KMS-11 (cell line): ENCODE data around the gene MRPL46.

Experiments
- H2AFZ ChIP-seq: fragments of 200-600 bp; sonication (generic); 2 replicates; pipeline ENCODE4 v1.6.1; 2016; ENCODE audit warnings: antibody characterized with exemption, mixed run types, low read depth
- H3K27ac ChIP-seq: fragments of 200-600 bp; sonication (generic); 2 replicates; pipeline ENCODE4 v1.6.1; 2016; ENCODE audit warnings: mild to moderate bottlenecking, mixed run types
- H3K27me3 ChIP-seq: fragments of 200-600 bp; sonication (generic); 2 replicates; pipeline ENCODE4 v1.6.1; 2017; ENCODE audit warnings: mild to moderate bottlenecking, low read depth, mixed run types, moderate library complexity; ENCODE audit not compliant: insufficient read depth
- H3K36me3 ChIP-seq: fragments of 200-600 bp; sonication (generic); 2 replicates; pipeline ENCODE4 v1.6.1; 2017; ENCODE audit warnings: mild to moderate bottlenecking, mixed run types; ENCODE audit not compliant: insufficient read depth
- H3K4me1 ChIP-seq: fragments of 200-600 bp; sonication (generic); 2 replicates; pipeline ENCODE4 v1.6.1; 2016; ENCODE audit warnings: mild to moderate bottlenecking, low read depth, mixed run types; ENCODE audit not compliant: poor library complexity, severe bottlenecking
- H3K4me2 ChIP-seq: fragments of 200-600 bp; sonication (generic); 2 replicates; pipeline ENCODE4 v1.7.0; 2016; ENCODE audit warnings: mild to moderate bottlenecking, mixed run types
- H3K4me3 ChIP-seq: fragments of 200-600 bp; sonication (generic); IDR thresholded peaks from 2 replicates; pipeline ENCODE4 v1.6.1; 2017; ENCODE audit warnings: low read depth, low read length, mixed read lengths; ENCODE audit not compliant: insufficient read depth
- H3K79me2 ChIP-seq: fragments of 200-600 bp; sonication (generic); 2 replicates; pipeline ENCODE4 v1.6.1; 2016; ENCODE audit warnings: low read depth, mixed run types; ENCODE audit not compliant: insufficient read depth
- H3K9ac ChIP-seq: fragments of 200-600 bp; sonication (generic); 2 replicates; pipeline ENCODE4 v1.6.1; 2016; ENCODE audit warnings: mild to moderate bottlenecking, mixed run types
- H4K20me1 ChIP-seq: fragments of 200-600 bp; sonication (generic); 2 replicates; pipeline ENCODE4 v1.6.1; 2016; ENCODE audit warnings: mild to moderate bottlenecking, mixed run types; ENCODE audit not compliant: insufficient read depth
- TF ChIP-seq, protein P1 (sequence below): fragments of 200-600 bp; sonication (generic); conservative IDR thresholded peaks from 2 replicates; pipeline ENCODE4 v1.6.1; 2017; ENCODE audit warnings: low read depth, mild to moderate bottlenecking, antibody characterized with exemption, low read length, moderate library complexity, mixed read lengths

MRPL46 gene

DNA sequence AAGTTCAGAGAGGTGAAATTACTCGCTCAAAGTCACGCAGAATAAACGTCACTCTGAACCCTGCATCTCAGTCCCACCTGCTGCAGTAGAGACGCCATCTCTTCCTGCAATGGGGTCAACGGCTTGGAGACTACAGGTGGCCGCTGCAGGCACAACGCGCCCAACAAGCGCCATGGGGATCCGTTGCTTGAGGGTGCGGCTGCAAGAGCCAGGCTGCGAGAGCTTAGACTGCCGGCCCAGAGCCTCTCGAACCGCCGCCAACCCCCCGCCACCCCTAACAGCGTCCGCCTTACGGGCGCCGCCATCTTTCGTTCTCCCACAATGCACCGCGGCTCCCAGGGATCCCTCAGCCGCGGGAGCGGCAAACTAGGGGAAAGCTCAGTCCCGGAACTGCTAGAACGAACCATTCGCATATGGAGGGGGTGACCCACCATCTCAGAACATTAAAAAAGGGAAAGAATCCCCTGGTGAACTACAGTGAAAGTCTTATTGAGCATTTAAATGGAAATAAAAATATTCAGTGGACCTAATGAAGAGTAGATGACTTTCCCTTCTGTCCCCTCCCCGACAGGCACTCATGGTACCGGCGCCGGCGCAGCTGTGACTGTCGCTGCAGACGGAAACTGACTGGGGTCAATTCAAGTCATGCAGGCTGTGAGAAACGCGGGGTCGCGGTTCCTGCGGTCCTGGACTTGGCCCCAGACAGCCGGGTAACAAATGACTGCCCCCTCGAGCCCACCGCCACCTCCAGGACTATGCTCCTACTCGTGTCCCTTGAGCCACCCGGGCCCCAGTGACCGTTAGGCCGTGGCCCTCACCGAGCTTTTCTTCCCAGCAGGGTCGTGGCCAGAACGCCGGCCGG is at the start of gene MRPL46, which contains the start of gene MRPS11:
Gene MRPL46 (minus strand): TSS at position 316 of the 862 bp plus-strand sequence. CDS start 11 bp downstream, at position 305.
Gene MRPS11 (plus strand): TSS at position 636 of the 862 bp plus-strand sequence. CDS start 10 bp downstream, at position 646.
- Histone ChIP-seq H3K36me3 (no peaks in the 10 kb centered on the region; the same call in 1 of the 2 replicates), H3K4me3 (no peak within 1 kb of the TSS), H4K20me1 (no peaks in the 10 kb centered on the region), H3K27ac (peak within 1 kb of the TSS; percentile 61), H3K4me1 (peaks cover 51% of the 10 kb centered on the region), H3K4me2 (peak within 1 kb of the TSS; percentile 98), H3K27me3 (no peaks in the 10 kb centered on the region), H3K9ac (peak within 1 kb of the TSS; percentile 79), H2AFZ (peak within 1 kb of the TSS; percentile 73), H3K79me2 (peaks cover 45% of the 10 kb centered on the region; the same call in 1 of the 2 replicates)
- TF ChIP-seq, protein P1, sequence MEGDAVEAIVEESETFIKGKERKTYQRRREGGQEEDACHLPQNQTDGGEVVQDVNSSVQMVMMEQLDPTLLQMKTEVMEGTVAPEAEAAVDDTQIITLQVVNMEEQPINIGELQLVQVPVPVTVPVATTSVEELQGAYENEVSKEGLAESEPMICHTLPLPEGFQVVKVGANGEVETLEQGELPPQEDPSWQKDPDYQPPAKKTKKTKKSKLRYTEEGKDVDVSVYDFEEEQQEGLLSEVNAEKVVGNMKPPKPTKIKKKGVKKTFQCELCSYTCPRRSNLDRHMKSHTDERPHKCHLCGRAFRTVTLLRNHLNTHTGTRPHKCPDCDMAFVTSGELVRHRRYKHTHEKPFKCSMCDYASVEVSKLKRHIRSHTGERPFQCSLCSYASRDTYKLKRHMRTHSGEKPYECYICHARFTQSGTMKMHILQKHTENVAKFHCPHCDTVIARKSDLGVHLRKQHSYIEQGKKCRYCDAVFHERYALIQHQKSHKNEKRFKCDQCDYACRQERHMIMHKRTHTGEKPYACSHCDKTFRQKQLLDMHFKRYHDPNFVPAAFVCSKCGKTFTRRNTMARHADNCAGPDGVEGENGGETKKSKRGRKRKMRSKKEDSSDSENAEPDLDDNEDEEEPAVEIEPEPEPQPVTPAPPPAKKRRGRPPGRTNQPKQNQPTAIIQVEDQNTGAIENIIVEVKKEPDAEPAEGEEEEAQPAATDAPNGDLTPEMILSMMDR = no peak

DNA sequence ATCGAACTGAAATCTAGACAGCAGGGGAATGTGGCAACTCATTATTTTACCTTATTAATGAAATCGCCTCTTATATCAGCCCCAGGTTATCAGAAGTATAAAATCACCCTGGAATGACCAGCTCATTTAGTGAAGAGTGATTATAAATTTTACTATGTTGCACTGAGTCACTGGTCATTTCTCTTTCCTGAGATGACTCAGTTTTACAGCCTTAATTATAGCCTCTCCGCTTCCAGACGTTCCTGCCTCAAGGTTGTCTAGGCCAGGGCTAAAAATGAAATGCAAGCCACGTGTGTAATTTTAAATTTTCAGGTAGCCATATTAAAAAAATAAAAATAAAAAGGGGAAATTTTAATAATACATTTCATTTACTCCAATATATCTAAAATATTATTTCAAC is 46.0 kb upstream of the MRPL46 start:
- H4K20me1 ChIP-seq = no peaks in the 10 kb centered on the region
- TF ChIP-seq, protein P1 = no peak
- H3K4me1 ChIP-seq = peaks cover 12% of the 10 kb centered on the region
- H3K4me2 ChIP-seq = no peak overlapping the region
- no peaks in the 10 kb centered on the region for H3K36me3 ChIP-seq
- H2AFZ ChIP-seq = no peak overlapping the region
- H3K4me3 ChIP-seq = no peak overlapping the region
- H3K9ac ChIP-seq = no peak overlapping the region
- no peaks in the 10 kb centered on the region for H3K27me3 ChIP-seq
- no peaks in the 10 kb centered on the region for H3K79me2 ChIP-seq
- H3K27ac ChIP-seq = no peak overlapping the region

DNA sequence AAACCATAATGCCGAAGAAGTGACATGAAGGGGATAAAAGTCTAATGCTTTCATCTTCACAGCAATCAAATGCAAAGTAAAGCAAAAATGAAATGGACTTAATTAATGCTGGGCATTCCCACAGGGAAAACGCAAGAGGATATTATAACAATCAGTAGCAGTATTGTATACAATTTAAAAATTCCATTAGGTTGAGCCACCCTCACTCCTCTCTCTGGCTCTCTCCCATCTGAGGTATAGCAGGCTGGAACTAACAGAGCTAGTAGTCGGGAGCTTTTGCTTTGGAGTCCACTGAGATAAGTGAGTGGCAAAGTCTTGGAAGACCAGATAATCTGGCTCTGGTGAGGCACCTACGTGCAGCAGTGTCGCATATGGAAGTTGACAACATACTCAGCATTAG is 45.4 kb upstream of the MRPL46 start:
- H3K9ac ChIP-seq = no peak overlapping the region
- no peak overlapping the region for H3K4me2 ChIP-seq
- peaks cover 12% of the 10 kb centered on the region for H3K4me1 ChIP-seq
- H2AFZ ChIP-seq = no peak overlapping the region
- H3K27me3 ChIP-seq = no peaks in the 10 kb centered on the region
- H4K20me1 ChIP-seq = no peaks in the 10 kb centered on the region
- H3K27ac ChIP-seq = no peak overlapping the region
- H3K4me3 ChIP-seq = no peak overlapping the region
- TF ChIP-seq, protein P1 = no peak
- H3K36me3 ChIP-seq = no peaks in the 10 kb centered on the region
- no peaks in the 10 kb centered on the region for H3K79me2 ChIP-seq

DNA sequence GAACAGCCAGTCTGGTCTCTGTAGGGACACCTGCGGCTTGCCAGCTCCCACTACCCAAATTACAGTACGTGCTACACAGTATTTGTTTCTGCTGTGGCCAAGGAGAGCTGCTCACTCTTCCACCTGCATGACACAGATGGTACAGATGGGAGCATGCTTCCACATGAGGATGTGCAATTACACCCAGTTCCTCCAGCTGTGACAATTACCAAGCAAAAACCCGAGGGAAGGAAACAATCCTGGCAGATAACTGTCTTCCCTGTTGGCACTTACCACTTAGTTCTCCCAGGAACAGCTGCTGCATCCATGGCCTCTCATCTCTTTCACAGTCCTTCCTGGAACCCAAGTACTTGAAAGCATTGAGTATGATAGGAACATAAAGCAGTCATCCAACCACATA is 44.9 kb upstream of the MRPL46 start:
- H3K36me3 ChIP-seq = no peaks in the 10 kb centered on the region
- no peak overlapping the region for H3K4me3 ChIP-seq
- no peak overlapping the region for H3K27ac ChIP-seq
- no peaks in the 10 kb centered on the region for H3K27me3 ChIP-seq
- H3K9ac ChIP-seq = no peak overlapping the region
- H4K20me1 ChIP-seq = no peaks in the 10 kb centered on the region
- H3K4me2 ChIP-seq = no peak overlapping the region
- H2AFZ ChIP-seq = no peak overlapping the region
- TF ChIP-seq, protein P1 = no peak
- peaks cover 12% of the 10 kb centered on the region for H3K4me1 ChIP-seq
- no peaks in the 10 kb centered on the region for H3K79me2 ChIP-seq
